Measurements from ENCODE around the gene LRWD1. TPM values are rescaled to one million over a fixed set of nuclear protein-coding genes. Genes with fewer than 3 reads are reported as not detected.

Gene LRWD1
- total and polyA plus RNA-seq, 9 of the 15 experiments (the other 6 are each of a cell fraction or from before 2014, with no cell fraction given): 0.61 to 66.0 (median 33.2) TPM

GRCh38 chr7:102433219-102434038, 31.4 kb upstream of the LRWD1 start, which contains the start of gene ORAI2 (continued):
- TF ChIP-seq E2F4 (CRISPR knock-in tag; IDR thresholded peaks at IDR 0.05; ENCODE audit: low read depth) (no peak), ARID1B (IDR thresholded peaks at IDR 0.05) (no peak), PURB (CRISPR knock-in tag; IDR thresholded peaks at IDR 0.05; ENCODE audit: low read depth) (no peak), ZNF764 (CRISPR knock-in tag; IDR thresholded peaks at IDR 0.05; ENCODE audit: low read depth) (no peak), MED1 (CRISPR knock-in tag; IDR thresholded peaks at IDR 0.05; ENCODE audit: borderline replicate concordance) (no peak), STAT6 (CRISPR knock-in tag; IDR thresholded peaks at IDR 0.05) (no peak), FOXK2 (conservative IDR thresholded peaks at IDR 0.05 in 1 of 2, IDR thresholded peaks at IDR 0.05 in 1 of 2; ENCODE audit: low read depth in 2 of 2) (no peak), RBM15 (IDR thresholded peaks at IDR 0.05; ENCODE audit: insufficient read depth, low read length) (no peak), ZBTB33 (CRISPR knock-in tag; IDR thresholded peaks at IDR 0.05) (no peak), ESRRA (IDR thresholded peaks at IDR 0.05; ENCODE audit: borderline replicate concordance, low read depth) (no peak), FOXO4 (CRISPR knock-in tag; IDR thresholded peaks at IDR 0.05) (no peak), ETV6 (IDR thresholded peaks at IDR 0.05; ENCODE audit: borderline replicate concordance in 1 of 2, low read depth in 2 of 2, low read length in 1 of 2) (no peak), ETV6 (CRISPR knock-in tag; IDR thresholded peaks at IDR 0.05; ENCODE audit: borderline replicate concordance) (no peak), E2F3 (CRISPR knock-in tag; IDR thresholded peaks at IDR 0.05) (no peak), ZNF592 (IDR thresholded peaks at IDR 0.05) (no peak)

Measured in K562 (cell line).